ENCODE measurements around the gene ITGB1BP1.

The ITGB1BP1 gene

GRCh38 chr2:9373047-9373446 is 50.3 kb downstream of the ITGB1BP1 start:
- no peak overlapping the region for H3K27ac ChIP-seq
- no peaks in the 10 kb centered on the region for H3K4me1 ChIP-seq
- H3K36me3 ChIP-seq (ENCODE audit: control insufficient read depth, insufficient read depth, low read length) = no peaks in the 10 kb centered on the region
- H3K4me3 ChIP-seq (ENCODE audit: low read depth, low read length) = no peak overlapping the region
- H3K9ac ChIP-seq = no peak overlapping the region
- no peak for TF ChIP-seq CTCF (IDR thresholded peaks at IDR 0.05)
- no peaks in the 10 kb centered on the region for H3K79me2 ChIP-seq
- no peaks in the 10 kb centered on the region for H3K27me3 ChIP-seq (ENCODE audit: control insufficient read depth, insufficient read depth, low read length)
- no peaks in the 10 kb centered on the region for H3K9me3 ChIP-seq (ENCODE audit: control insufficient read depth, low read length)
- H2AFZ ChIP-seq = no peak overlapping the region
- H3K4me2 ChIP-seq (ENCODE audit: low read length) = no peak overlapping the region

- no peak overlapping the region for H3K9ac ChIP-seq
- TF ChIP-seq CTCF (IDR thresholded peaks at IDR 0.05) = no peak
Measured at GRCh38 chr2:9370746-9371145, 52.6 kb downstream of the ITGB1BP1 start.

DNA sequence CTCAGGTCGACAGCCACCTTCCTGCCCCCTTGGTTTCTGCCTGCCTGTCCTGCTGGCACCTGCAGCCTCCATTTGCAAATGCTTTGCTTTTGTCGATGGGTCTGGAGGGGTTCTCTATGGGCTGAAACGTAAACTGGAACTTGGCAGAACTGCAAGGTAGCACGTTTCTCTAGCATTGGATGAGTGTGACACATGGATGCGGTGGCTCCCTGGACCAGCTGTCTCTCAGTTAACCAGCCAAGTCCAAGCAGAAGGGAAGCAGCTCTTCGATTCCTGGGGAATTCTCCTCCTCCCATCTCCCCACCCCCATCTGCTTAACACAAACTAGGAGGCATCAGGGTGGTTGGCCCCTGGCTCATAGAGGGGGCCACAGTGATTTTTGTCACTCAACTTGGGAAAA is 57.3 kb downstream of the ITGB1BP1 start:
- H3K79me2 ChIP-seq = no peaks in the 10 kb centered on the region
- H3K9me3 ChIP-seq (ENCODE audit: control insufficient read depth, low read length) = no peaks in the 10 kb centered on the region
- no peak overlapping the region for H2AFZ ChIP-seq
- H3K4me3 ChIP-seq (ENCODE audit: low read depth, low read length) = no peak overlapping the region
- no peak overlapping the region for H3K27ac ChIP-seq
- H3K9ac ChIP-seq = no peak overlapping the region
- no peak for TF ChIP-seq CTCF (IDR thresholded peaks at IDR 0.05)
- no peak overlapping the region for H3K4me2 ChIP-seq (ENCODE audit: low read length)
- H3K27me3 ChIP-seq (ENCODE audit: control insufficient read depth, insufficient read depth, low read length) = no peaks in the 10 kb centered on the region
- no peaks in the 10 kb centered on the region for H3K4me1 ChIP-seq
- H3K36me3 ChIP-seq (ENCODE audit: control insufficient read depth, insufficient read depth, low read length) = no peaks in the 10 kb centered on the region

More at GRCh38 chr2:9370746-9371145, 52.6 kb downstream of the ITGB1BP1 start:
- no peaks in the 10 kb centered on the region for H3K27me3 ChIP-seq (ENCODE audit: control insufficient read depth, insufficient read depth, low read length)
- no peak overlapping the region for H3K27ac ChIP-seq
- no peak overlapping the region for H2AFZ ChIP-seq
- no peaks in the 10 kb centered on the region for H3K79me2 ChIP-seq
- H3K4me2 ChIP-seq (ENCODE audit: low read length) = no peak overlapping the region
- no peaks in the 10 kb centered on the region for H3K36me3 ChIP-seq (ENCODE audit: control insufficient read depth, insufficient read depth, low read length)
- no peaks in the 10 kb centered on the region for H3K4me1 ChIP-seq
- H3K4me3 ChIP-seq (ENCODE audit: low read depth, low read length) = no peak overlapping the region
- H3K9me3 ChIP-seq (ENCODE audit: control insufficient read depth, low read length) = no peaks in the 10 kb centered on the region

- no peak for TF ChIP-seq CTCF (IDR thresholded peaks at IDR 0.05)
- no peaks in the 10 kb centered on the region for H3K27me3 ChIP-seq (ENCODE audit: control insufficient read depth, insufficient read depth, low read length)
- H3K79me2 ChIP-seq = no peaks in the 10 kb centered on the region
- H3K4me3 ChIP-seq (ENCODE audit: low read depth, low read length) = no peak overlapping the region
- no peak overlapping the region for H2AFZ ChIP-seq
- no peaks in the 10 kb centered on the region for H3K4me1 ChIP-seq
- H3K27ac ChIP-seq = no peak overlapping the region
- H3K36me3 ChIP-seq (ENCODE audit: control insufficient read depth, insufficient read depth, low read length) = no peaks in the 10 kb centered on the region
- H3K4me2 ChIP-seq (ENCODE audit: low read length) = no peak overlapping the region
- no peaks in the 10 kb centered on the region for H3K9me3 ChIP-seq (ENCODE audit: control insufficient read depth, low read length)
- H3K9ac ChIP-seq = no peak overlapping the region
Measured at GRCh38 chr2:9365498-9366019, 57.8 kb downstream of the ITGB1BP1 start.

GRCh38 chr2:9364791-9365497 is 58.4 kb downstream of the ITGB1BP1 start:
- no peak overlapping the region for H3K27ac ChIP-seq

More at GRCh38 chr2:9364791-9365497, 58.4 kb downstream of the ITGB1BP1 start:
- H3K79me2 ChIP-seq = no peaks in the 10 kb centered on the region
- no peaks in the 10 kb centered on the region for H3K9me3 ChIP-seq (ENCODE audit: control insufficient read depth, low read length)
- no peak for TF ChIP-seq CTCF (IDR thresholded peaks at IDR 0.05)
- no peaks in the 10 kb centered on the region for H3K36me3 ChIP-seq (ENCODE audit: control insufficient read depth, insufficient read depth, low read length)
- H3K27me3 ChIP-seq (ENCODE audit: control insufficient read depth, insufficient read depth, low read length) = no peaks in the 10 kb centered on the region
- H3K9ac ChIP-seq = no peak overlapping the region
- no peaks in the 10 kb centered on the region for H3K4me1 ChIP-seq
- H3K4me3 ChIP-seq (ENCODE audit: low read depth, low read length) = no peak overlapping the region
- no peak overlapping the region for H3K4me2 ChIP-seq (ENCODE audit: low read length)
- H2AFZ ChIP-seq = no peak overlapping the region

All from parathyroid adenoma (tissue), 2 donors.